Fibroblast of the aortic adventitia (primary cell): ENCODE measurements around the gene EGFR. TPM values are rescaled to one million over a fixed set of nuclear protein-coding genes. Genes with fewer than 3 reads are reported as not detected.

Experiments used
- DNase-seq: peaks from one replicate; pipeline ENCODE4 v3.0.0-alpha.2; 2010; ENCODE audit warnings: low read depth
- H3K4me3 ChIP-seq: 2 replicates; pipeline ENCODE4 v1.5.1; 2011; ENCODE audit warnings: low read depth, mild to moderate bottlenecking, control low read depth, low read length, moderate library complexity
- total RNA-seq: library from RNA; depleted of rRNA; stranded (reverse); fragments of >200 nt; gene quantifications from 2 replicates; pipeline ENCODE4 v1.2.3, GENCODE V29; 2012; ENCODE audit warnings: low replicate concordance
- TF ChIP-seq, protein P1 (sequence below): IDR thresholded peaks from 2 replicates; pipeline ENCODE4 v1.5.1; 2011; ENCODE audit warnings: mild to moderate bottlenecking, low read length, control low read depth, inconsistent platforms; ENCODE audit not compliant: insufficient read depth

Gene EGFR
- total RNA-seq, 1 donor, result 147 TPM

DNA sequence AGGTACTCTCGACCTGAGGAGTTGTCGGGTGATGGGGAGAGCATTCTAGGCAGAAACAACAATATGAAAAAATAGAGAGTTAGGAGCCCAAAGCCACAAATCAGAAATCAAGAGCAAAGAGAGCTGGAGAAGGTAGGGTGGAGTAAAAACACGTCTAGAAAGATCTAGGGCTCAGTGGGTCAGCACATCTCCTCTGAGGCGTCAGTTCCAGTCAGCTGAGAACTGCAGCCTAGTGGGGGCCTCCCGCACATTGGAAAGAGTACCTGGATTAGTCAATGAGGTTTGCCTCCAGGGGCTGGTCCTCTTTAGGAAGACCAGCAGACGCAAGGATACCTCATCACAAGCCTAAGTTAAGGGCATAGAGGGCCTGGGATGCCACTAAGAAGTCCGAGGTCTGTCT is 233.1 kb downstream of the EGFR start:
- H3K4me3 ChIP-seq, result no peak overlapping the region
- TF ChIP-seq, protein P1, sequence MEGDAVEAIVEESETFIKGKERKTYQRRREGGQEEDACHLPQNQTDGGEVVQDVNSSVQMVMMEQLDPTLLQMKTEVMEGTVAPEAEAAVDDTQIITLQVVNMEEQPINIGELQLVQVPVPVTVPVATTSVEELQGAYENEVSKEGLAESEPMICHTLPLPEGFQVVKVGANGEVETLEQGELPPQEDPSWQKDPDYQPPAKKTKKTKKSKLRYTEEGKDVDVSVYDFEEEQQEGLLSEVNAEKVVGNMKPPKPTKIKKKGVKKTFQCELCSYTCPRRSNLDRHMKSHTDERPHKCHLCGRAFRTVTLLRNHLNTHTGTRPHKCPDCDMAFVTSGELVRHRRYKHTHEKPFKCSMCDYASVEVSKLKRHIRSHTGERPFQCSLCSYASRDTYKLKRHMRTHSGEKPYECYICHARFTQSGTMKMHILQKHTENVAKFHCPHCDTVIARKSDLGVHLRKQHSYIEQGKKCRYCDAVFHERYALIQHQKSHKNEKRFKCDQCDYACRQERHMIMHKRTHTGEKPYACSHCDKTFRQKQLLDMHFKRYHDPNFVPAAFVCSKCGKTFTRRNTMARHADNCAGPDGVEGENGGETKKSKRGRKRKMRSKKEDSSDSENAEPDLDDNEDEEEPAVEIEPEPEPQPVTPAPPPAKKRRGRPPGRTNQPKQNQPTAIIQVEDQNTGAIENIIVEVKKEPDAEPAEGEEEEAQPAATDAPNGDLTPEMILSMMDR, result no peak
- DNase-seq, result no peak

DNA sequence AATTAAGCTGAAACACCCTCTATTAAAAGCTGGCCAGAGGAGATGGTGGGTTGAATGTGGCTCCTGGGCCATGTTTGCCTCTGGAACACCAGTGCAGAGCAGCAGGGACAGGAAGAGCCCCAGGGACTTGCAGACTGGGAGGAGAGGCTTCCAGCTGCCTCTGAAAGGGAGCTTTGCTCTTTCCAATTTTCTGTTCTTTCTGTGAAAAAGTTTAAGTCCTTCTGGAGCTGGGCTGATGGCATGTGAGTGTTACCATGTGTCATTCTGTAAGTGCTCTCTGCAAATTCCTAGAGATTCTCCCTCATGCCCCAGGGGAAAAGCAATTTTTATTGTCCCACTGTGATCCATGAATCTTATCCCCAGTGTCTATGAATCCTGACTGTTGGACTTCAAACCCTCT is 233.6 kb downstream of the EGFR start:
- TF ChIP-seq, protein P1, result no peak
- DNase-seq, result no peak
- no peak overlapping the region for H3K4me3 ChIP-seq

DNA sequence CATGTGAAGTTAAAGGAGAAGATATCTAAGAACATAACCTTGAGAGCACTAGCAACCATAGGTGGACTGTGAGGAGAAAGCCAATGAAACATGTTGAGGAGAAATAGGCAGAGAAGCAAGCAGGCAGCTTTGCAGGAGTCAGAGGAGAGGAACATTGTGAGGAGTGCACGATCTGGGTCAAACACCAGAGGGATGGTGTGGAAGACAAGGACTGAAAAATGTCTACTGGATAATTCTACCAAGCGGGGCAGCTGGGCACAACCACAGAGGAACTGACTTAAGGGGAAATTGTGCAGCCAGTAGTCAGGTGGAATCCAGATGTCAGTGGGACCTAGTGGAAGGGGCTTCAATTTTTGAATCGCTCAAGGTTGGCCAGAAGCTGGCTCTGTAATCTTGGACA is 234.4 kb downstream of the EGFR start:
- DNase-seq, result no peak
- TF ChIP-seq, protein P1, result no peak
- no peak overlapping the region for H3K4me3 ChIP-seq

DNA sequence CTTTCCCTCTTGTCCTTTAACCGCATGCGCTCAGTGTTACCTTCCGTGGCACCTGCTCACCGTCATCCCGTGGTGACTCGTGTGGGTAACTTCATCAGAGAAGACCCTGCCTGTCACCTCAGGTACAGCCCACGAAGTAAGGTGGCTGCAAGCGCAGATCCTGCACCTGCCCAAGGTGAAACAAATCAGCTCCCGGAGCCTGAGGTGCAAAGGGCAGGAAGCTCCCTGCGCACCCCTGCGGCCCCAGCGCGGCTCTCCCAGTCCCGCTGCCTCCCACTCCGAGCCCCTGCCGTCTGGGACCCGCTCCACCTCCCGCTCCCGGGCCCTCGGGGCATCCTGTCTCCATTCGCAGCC is 235.4 kb downstream of the EGFR start:
- DNase-seq, result no peak
- H3K4me3 ChIP-seq, result peak overlapping the region; percentile 71
- TF ChIP-seq, protein P1, result no peak

DNA sequence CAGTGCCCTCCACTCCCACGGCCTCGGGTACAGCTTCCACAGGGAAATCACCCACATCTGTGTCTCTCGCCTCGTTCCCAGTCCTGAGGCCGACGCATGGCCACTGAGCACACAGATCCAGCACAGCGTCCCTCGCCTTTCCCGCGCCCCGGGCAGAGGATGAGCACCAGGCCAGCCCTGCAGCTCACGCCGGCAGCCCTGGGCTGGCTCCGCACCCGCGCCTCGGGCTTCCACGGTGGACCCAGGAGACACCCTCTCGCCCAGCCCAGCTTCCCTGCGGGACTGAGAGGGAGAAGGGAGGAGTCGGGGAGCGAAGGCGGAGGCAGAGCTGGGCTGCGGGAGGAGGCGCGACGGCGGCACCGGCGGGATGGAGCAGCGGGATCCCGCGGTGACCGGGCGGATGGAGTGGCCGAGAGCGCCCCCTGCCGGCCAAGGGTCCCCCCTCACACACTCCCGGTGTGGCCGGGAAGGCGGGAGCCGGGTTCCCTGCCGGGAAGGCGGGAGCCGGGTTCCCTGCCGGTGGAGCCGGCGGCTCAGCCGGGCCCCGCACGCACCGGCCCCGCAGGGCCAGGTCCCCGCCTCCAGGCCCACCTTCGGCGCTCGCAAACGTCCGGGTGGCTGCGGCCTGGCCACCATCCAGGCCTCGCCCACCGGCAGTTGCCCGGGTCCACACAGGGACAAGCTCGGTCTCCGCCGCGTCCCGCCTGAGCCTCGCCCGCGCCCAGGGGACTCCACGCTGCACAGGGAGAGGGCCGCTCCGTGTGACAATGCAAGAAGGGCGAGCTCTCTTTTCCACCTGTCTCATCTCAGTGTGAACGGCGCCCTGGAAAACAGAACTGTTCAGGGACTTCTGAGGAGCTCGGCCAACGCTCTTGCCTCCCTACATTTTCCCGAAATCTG is 236.0 kb downstream of the EGFR start:
- H3K4me3 ChIP-seq, result peak overlapping the region; percentile 71
- peak; percentile 72 for DNase-seq
- TF ChIP-seq, protein P1, result peak; percentile 69

DNA sequence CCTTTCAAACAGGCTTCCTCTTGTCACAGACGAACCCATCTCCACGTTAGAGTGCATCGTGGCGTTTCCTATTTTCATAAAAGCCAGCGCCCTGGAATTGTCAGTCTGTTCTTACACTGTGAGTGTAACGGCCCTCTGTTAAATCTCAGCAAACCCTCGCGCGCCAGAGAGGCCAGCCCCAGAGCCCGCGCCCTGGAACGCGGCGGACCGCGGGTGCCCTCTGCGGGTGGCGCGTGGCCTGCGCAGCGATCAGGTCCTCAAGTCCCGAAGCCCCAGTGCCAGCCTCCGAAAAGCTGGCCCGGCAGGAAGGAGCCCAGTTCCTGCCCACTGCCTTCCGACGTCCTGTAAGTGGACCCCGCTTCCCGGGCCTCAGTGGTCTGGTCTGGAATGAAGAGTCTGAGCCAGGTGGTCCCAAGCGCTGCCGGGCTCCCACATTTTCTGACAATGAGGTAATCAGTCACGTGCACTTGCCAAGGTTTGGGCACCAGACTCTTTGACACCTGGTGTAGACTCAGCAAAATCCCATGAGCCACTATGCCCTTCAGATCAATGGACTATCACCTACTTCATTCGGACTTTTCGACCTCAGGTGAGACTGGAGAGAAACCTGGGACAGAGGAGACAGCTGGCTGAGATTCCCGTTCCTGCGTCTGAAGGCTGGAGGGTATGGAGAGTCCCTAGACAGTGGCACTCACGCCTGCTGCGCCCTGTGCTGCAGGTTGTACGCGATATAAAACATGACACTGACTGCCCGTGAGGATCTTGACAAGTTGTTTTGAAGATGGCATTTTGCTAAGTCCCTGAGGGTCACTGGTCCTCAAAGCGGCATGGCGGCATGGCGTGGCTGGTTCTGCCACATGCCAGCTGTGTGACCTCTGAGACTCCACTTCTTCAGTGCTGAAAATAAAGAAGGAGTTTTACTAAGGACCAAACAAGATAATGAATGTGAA is 237.0 kb downstream of the EGFR start:
- peak overlapping the region; percentile 71 for H3K4me3 ChIP-seq
- TF ChIP-seq, protein P1, result peak; percentile 72
- peak; percentile 75 for DNase-seq
